Posterior cingulate gyrus (tissue), 11 donors: ENCODE measurements around the gene ZCCHC8.
"Not testable (repeated sequence)": the region's sequence is repeated elsewhere in the genome, so short reads cannot be mapped to it uniquely, and the experiment has no call there.

Source experiments
- DNase-seq, 10 donors: peaks; one replicate each; pipeline versions ENCODE4 v3.0.0 to v3.0.0-alpha.2; 2020 to 2021; ENCODE audit warnings: mixed read lengths in 3 of 10
- intact Hi-C: fragments of 100-400 bp; cut with DNase I; formaldehyde crosslinking; loops from one replicate; pipeline ENCODE4 v1.15.1; 2023

The ZCCHC8 gene

GRCh38 chr12:122474324-122474716 is 26.4 kb downstream of the ZCCHC8 start:
- intact Hi-C loops = no loop called here
- DNase-seq = no peak

DNA sequence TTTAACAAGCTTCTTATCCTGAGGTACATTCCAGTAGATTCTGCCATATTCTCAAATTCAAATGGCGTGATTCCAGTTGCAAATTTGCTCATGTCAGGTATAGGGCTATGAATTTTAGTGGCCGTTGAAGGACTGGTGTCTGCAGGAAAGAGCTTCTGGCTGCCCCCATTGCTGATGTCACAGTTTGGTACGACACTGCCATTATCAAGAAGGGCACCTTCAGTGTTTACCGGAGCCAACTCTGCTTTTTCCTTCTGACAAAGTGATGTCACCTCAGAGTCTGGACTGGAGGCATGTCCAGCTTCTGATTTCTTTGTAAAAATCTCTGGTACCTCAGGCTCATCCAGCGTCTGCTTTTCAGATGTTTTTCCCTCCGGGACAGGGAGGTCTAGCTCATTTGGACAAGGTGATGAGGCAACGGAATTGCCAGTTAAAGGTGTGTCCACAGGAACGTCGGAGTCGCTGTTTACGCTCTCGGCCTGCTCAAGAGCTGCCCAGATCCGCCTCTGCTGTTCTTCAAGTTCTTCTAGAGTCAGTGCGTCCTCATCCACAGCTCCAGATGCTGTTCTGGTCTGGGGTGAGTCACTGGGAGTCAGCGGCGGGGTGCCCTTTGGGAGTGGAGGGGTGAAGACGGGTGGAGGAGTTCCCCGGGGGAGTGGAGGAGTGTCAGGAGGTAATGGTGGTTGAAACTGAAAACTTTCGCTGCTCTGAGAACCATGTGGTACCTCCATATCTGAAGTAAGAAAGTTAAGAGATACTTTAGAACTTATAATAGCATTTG is 27.0 kb downstream of the ZCCHC8 start:
- no peak for DNase-seq
- intact Hi-C loops = no loop called here

DNA sequence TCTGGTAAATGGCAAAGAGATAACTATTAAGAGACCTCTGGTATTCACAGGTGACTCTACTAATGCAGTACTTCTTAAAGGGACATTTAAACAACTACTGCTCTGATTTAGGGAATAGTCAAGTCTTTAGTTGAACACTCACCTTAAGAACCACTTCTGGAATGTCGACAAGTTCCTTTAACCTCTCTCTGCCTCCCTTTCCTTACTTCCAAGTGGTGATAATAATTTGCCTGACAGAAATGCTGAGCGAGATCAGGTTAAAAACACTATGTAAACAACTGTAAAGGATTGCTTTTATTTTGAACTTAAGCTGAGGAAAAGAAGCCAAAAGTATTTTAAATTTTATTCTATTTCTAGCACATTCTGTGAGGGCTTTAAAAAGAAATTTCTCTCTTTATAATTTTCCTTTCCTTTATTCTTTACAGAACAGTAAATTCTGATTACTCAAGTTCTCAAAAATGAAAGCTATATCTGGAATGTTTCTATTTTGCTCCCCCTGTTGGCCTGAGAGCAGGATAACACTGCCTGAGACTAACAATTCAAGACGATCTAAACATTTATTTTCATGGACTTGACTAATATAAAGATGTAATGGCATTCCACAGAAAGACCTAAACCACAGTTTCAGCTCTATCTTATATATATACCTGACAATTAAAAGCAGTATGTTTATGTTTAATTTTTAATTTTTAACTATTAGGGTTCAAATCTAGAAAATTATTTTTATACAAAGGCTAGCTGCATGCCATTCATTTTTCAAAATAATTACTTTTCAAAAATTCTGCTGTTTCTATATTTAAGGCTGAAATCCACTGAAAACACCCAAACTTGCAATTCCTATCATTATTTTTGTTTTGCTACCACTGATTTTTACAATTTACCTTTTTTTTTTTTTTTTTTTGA is 29.2 kb downstream of the ZCCHC8 start:
- intact Hi-C loops = loop anchor here (1.0 kb wide), 1 partner anchor 72 kb away; no protein-coding TSS in a partner anchor
- DNase-seq = no peak

GRCh38 chr12:122470576-122470975 is 30.2 kb downstream of the ZCCHC8 start:
- DNase-seq, intact Hi-C loops: not testable (repeated sequence)

DNA sequence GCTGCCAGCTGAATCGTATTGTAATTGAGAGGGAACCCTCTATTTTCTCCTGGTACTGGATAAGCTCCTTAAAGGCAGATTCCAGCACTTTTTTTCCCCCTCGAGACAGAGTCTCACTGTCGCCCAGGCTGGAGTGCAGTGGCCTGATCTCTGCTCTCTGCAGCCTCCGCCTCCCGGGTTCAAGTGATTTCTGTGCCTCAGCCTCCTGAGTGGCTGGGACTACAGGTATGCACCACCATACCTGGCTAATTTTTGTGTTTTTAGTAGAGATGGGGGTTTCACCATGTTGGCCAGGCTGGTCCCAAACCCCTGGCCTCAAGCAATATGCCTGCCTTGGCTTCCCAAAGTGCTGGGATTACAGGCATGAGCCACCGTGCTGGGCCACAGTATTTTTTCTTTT is 30.9 kb downstream of the ZCCHC8 start:
- intact Hi-C loops, DNase-seq: not testable (repeated sequence)

- intact Hi-C loops = no loop called here
- DNase-seq = no peak
These were observed 32.7 kb downstream of the ZCCHC8 start for GRCh38 chr12:122467983-122468382.

GRCh38 chr12:122464317-122465042 is 36.3 kb downstream of the ZCCHC8 start:
- intact Hi-C loops = not testable (repeated sequence)
- peak in 1 of 10 donors; percentile 29 for DNase-seq

GRCh38 chr12:122460641-122461040 is 40.1 kb downstream of the ZCCHC8 start:
- peak in 1 of 10 donors; percentile 33 for DNase-seq
- intact Hi-C loops = no loop called here

DNA sequence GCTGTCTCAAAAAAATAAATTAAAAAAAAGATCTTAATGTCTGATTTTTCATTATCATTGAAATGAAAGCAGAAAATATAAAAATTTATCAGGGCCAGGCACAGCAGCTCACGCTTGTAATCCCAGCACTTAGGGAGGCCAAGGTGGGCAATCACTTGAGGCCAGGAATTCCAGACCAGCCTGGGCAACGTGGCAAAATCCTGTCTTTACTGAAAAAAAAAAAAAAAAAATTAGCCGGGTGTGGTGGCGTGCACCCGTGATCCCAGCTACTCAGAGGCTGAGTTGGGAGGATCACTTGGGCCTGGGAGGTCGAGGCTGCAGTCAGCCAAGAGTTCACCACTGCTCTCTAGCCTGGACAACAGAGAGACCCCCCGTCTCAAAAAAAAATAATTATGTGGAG is 40.7 kb downstream of the ZCCHC8 start:
- intact Hi-C loops = no loop called here
- peak in 2 of 10 donors; percentile 43 to 66 for DNase-seq

DNA sequence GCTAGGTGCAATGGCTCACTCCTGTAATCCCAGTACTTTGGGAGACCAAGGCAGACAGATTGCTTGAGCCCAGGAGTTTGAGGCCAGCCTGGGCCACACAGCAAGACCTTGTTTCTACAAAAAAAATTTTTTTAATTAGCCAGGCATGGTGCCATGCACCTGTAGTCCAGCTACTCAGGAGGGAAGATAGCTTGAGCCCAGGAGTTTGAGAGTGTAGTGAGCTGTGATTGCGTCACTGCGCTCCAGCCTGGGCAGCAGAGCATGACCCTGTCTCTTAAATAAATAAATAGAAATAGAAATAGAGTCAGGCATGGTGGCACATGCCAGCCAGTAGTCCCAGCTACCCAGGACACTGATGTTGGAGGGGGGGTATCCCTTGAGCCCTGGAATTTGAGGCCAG is 41.5 kb downstream of the ZCCHC8 start:
- peak in 1 of 10 donors; percentile 32 for DNase-seq
- intact Hi-C loops = no loop called here

GRCh38 chr12:122458105-122459035 is 42.4 kb downstream of the ZCCHC8 start:
- intact Hi-C loops = no loop called here
- DNase-seq = peak in 3 of 10 donors; percentile 24 to 45 (median 30)

GRCh38 chr12:122457627-122458026 is 43.1 kb downstream of the ZCCHC8 start:
- no peak for DNase-seq
- intact Hi-C loops = no loop called here

- intact Hi-C loops = no loop called here
- DNase-seq = peak in 1 of 10 donors; percentile 58
These were observed 46.0 kb downstream of the ZCCHC8 start for GRCh38 chr12:122454739-122455138.

DNA sequence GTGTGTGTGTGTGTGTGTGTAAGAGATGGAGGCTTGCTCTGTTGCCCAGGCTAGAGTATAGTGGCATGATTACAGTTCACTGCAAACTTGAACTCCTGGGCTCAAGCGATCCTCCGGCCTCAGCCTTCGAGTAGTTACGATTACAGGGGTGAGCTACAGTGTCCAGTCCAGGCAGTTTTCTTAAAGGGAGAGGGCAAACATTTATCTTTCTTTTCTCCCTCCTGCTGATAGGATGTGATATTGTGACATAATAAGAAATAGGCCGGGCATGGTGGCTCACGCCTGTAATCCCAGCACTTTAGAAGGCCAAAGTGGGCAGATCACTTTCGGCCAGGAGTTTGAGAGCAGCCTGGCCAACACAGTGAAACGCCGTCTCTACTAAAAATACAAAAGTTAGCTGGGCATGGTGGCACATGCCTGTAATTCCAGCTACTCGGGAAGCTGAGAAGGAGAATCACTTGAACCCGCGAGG is 46.4 kb downstream of the ZCCHC8 start:
- peak in 3 of 10 donors; percentile 3 to 36 (median 22) for DNase-seq
- intact Hi-C loops = no loop called here

GRCh38 chr12:122452701-122453285 is 47.9 kb downstream of the ZCCHC8 start:
- peak in 1 of 10 donors; percentile 2 for DNase-seq
- intact Hi-C loops = no loop called here

GRCh38 chr12:122449317-122449716 is 51.4 kb downstream of the ZCCHC8 start:
- DNase-seq = no peak
- intact Hi-C loops = no loop called here

GRCh38 chr12:122447825-122448224 is 52.9 kb downstream of the ZCCHC8 start:
- DNase-seq = peak in 2 of 10 donors; percentile 4 to 24
- intact Hi-C loops = not testable (repeated sequence)

GRCh38 chr12:122446390-122446789 is 54.3 kb downstream of the ZCCHC8 start:
- intact Hi-C loops = not testable (repeated sequence)
- DNase-seq = peak in 2 of 10 donors; percentile 2 to 21

GRCh38 chr12:122444071-122444470 is 56.7 kb downstream of the ZCCHC8 start:
- DNase-seq = peak in 1 of 10 donors; percentile 17
- intact Hi-C loops = not testable (repeated sequence)
